PFSK-1 (cell line): ENCODE results near the gene SLC4A8.

Source experiments
- FOXP2 ChIP-seq: optimal IDR thresholded peaks from 2 replicates; pipeline ENCODE3; 2011; ENCODE audit warnings: borderline replicate concordance, control low read depth, inconsistent platforms; ENCODE audit not compliant: insufficient read depth; ENCODE audit errors: extremely low read length, extremely low read depth
- POLR2AphosphoS5 ChIP-seq: IDR thresholded peaks from 2 replicates; pipeline ENCODE4 v1.6.1; 2012; ENCODE audit warnings: low read depth, mild to moderate bottlenecking, control low read depth, low read length, moderate library complexity
- REST ChIP-seq, 2 experiments: IDR thresholded peaks; 2 replicates each; pipeline versions ENCODE4 v1.6.1 to v1.8.0; 2011 to 2012; ENCODE audit warnings: low read depth in 2 of 2, low read length in 2 of 2, control low read depth in 1 of 2, inconsistent platforms in 1 of 2, mild to moderate bottlenecking in 1 of 2, moderate library complexity in 1 of 2; ENCODE audit not compliant: insufficient read depth in 1 of 2
- SIN3A ChIP-seq: IDR thresholded peaks from 2 replicates; pipeline ENCODE4 v1.6.1; 2012; ENCODE audit warnings: mild to moderate bottlenecking, low read length, moderate library complexity, borderline replicate concordance; ENCODE audit not compliant: insufficient read depth
- TAF1 ChIP-seq: IDR thresholded peaks from 2 replicates; pipeline ENCODE4 v1.6.1; 2012; ENCODE audit warnings: low read length, control low read depth, borderline replicate concordance; ENCODE audit not compliant: insufficient read depth

The SLC4A8 gene

GRCh38 chr12:51460519-51460918 is 35.9 kb downstream of the SLC4A8 start:
- TF ChIP-seq TAF1 (no peak), POLR2AphosphoS5 (no peak), FOXP2 (no peak), REST (IDR thresholded peaks at IDR 0.05; ENCODE audit: insufficient read depth in 1 of 2, low read depth in 2 of 2, low read length in 2 of 2) (no peak), SIN3A (no peak)

GRCh38 chr12:51465491-51465890 is 40.9 kb downstream of the SLC4A8 start:
- TF ChIP-seq POLR2AphosphoS5 (no peak), SIN3A (no peak), FOXP2 (no peak), REST (IDR thresholded peaks at IDR 0.05; ENCODE audit: insufficient read depth in 1 of 2, low read depth in 2 of 2, low read length in 2 of 2) (no peak), TAF1 (no peak)

- TF ChIP-seq SIN3A (no peak), FOXP2 (no peak), TAF1 (no peak), REST (IDR thresholded peaks at IDR 0.05; ENCODE audit: insufficient read depth in 1 of 2, low read depth in 2 of 2, low read length in 2 of 2) (no peak), POLR2AphosphoS5 (no peak)
Observed at GRCh38 chr12:51470116-51470515, 45.5 kb downstream of the SLC4A8 start.

GRCh38 chr12:51471111-51471864 is 46.7 kb downstream of the SLC4A8 start:
- TF ChIP-seq FOXP2, result no peak
- TF ChIP-seq SIN3A, result no peak
- TF ChIP-seq REST (IDR thresholded peaks at IDR 0.05; ENCODE audit: insufficient read depth in 1 of 2, low read depth in 2 of 2, low read length in 2 of 2), result no peak
- TF ChIP-seq POLR2AphosphoS5, result no peak
- TF ChIP-seq TAF1, result no peak
